NCI-H1930 (cell line): ENCODE measurements around the gene PCBP3.
"Not testable (repeated sequence)": the region's sequence is repeated elsewhere in the genome, so short reads cannot be mapped to it uniquely, and the experiment has no call there.

ENCODE experiments used
- DNase-seq, 2 experiments: peaks; one replicate each; lab custom pipeline; 2025; lab: John Stamatoyannopoulos, UW

The PCBP3 gene

DNA sequence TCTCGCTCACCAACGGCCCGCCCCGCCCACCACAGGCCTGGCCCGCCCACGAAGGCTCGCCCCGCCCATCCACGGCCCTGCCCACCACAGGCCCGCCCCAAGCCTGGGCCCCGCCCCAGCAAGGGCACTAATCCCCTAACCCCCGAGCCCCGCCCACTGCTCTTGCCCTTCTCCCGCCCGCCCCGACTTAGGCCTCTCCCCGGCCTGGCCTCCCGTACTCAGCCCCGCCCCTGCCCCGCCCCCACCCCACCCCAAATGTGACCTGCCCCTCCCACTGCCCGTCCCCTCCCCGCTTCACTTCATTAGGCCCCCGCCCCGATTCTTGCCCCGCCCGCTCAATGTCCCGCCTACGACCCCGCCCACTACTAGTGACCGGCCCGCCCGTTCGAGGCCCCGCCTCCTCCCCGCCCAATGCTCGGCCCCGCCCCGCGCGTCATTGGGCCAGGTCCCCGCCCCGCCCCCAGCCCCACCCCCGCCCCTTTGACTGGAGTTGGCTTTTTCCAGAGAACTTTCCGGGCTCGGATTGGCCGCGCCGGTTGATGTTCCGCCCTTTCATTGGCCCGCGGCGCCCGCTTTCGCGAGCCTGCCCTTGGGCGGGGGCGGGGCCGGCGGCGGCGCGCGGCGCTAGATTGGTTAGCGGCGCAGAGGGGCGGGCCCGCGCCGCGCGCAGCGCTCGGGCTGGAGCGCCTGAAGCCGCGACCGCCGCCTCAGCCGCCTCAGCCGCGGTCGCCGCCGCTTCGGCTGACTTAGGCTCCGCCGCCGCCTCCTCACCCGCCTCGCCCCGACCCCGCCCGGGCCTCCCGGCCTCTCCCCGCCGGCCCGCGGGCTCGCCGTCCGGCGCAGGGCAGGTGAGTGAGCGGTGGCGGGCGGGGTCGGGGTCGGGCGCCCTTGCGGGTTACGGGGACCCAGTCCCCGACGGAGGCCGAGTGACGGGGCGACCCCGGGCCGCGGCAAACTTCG, at the start of gene PCBP3:
Gene PCBP3 (plus strand): TSS at position 705 of the 960 bp plus-strand sequence. CDS start 206,361 bp downstream, outside the sequence.
- peak; percentile 97 for DNase-seq

DNA sequence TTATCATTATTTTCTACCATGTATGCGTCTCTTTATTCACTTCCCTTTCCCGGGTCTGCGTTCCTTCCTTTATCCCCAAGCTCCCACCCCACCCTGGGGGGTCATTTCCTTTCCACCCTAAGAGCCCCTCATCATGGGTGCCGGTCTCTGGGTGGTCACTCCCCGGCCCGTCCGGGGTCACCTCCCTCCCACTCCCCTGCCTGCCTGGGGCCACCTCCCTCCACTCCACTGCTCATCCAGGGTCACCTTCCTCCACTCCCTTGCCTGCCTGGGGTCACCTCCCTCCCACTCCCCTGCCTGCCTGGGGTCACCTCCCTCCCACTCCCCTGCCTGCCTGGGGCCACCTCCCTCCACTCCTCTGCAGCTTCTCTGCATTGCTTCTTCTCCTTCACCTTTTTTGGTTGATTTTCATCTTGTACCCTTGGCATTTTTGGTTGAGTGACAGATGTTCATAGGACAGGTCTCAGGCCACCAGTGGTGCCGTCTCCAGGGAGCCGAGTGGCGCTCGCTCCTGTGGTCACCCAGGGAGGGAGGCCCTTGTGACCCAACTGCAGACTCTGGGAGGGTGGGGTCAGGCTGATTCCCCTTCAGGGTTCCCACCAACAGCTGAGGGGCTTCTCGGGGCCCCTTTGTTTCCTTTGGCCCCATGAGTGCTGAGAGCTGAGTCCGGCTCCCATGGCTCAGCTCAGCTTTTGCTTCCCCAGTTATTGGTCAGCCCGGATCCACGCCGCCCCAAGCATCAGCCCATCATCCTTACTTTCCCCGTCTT, 48.6 kb upstream of the PCBP3 start:
- no peak for DNase-seq

DNA sequence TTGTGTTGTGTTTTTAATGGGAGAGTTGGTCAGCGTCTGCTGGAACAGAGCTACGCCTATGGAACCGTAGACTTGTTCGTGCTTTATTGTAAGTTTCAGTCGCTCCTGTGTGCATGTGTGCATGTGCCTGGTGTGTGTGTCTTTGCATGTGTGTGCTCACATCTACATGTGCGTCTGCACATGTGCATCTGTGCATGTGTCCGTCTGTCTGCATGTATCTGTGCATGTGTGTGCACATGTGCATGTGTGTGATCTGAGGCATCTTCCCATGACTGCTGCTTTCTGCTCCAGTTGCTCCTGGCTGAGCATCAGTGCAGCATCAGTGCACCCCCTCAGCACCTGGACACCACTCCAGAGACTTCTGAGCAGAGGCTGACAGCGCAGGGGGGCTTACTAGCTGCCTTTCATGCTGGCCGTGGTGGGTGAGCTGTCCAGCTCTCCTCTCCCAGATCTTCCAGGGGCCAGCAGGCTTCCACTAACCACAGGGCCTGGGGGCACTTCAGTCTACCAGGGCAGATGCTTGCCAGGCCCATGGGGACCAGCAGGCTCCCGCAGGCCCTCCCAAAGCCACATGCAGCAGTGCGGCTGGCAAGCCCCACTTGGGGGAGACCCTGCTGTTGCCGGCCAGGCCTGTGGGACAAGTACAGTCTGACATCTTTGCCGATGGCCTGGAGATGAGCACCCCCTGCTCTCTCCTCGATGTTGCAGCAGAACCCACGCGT, 47.8 kb upstream of the PCBP3 start:
- DNase-seq = no peak

DNA sequence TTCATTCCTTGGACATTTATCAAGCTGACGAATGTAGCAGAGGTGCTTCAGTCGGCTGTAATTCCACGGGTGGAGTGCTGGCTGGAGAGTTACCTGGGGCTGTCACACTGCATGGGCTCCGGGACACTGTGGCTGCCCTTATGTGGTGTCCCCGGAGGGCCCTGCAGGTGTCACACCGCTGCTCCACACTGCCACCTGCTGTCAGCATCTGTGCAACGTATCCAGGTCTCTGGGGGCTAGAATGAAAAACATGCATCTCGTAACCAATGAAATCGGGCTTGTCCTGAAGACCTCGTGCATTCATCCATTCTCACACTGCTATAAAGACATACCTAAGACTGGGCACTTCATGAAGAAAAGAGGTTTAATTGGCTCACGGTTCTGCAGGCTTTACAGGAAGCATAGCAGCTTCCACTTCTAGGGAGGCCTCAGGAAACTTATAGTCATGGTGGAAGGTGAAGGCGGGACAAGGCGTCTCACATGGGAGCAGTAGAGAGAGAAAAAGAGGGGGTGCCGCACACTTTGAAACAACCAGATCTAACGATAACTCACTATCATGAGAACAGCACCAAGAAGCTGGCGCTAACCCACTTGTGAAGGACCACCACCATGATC, 46.7 kb upstream of the PCBP3 start:
- peak; percentile 32 to 49 for DNase-seq

DNA sequence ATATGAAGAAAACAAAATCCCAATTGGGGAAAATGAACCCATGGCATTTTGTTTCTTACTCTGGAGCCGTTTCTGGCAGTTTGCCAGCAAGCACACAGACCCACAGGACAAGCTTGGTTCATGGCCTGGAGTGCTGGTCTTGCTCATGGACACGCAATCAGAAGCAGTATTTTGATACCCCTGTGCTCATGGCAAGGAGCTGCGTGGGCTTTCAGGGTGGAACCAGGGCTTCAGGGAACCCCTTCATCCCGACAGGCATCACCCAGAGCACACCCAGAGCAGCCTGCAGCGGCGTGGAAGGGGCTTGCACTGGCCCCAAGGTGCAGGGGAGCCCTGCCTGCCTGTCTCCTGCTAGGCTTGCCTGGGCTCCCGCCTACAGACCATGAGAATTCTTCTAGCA, 45.4 kb upstream of the PCBP3 start:
- no peak for DNase-seq

DNA sequence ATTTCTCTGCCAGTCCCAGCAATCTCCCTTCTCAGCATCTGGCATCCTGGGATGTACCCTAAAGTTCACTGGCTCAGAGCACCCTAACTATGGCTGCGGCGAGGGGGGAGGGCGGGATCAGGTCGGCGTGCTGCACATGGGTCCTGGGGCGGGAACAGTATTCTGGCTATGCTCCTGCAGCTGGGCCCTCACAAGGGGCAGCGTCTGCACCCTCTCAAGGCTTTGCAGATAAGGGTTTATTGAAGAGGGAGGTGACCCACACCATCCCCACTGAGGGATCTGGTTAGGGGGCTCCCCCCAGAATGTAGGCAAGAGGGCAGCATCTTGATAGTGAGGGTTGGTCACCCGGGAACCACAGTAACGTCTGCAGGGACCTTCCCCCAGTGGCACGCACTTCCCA, 44.9 kb upstream of the PCBP3 start:
- no peak for DNase-seq

DNA sequence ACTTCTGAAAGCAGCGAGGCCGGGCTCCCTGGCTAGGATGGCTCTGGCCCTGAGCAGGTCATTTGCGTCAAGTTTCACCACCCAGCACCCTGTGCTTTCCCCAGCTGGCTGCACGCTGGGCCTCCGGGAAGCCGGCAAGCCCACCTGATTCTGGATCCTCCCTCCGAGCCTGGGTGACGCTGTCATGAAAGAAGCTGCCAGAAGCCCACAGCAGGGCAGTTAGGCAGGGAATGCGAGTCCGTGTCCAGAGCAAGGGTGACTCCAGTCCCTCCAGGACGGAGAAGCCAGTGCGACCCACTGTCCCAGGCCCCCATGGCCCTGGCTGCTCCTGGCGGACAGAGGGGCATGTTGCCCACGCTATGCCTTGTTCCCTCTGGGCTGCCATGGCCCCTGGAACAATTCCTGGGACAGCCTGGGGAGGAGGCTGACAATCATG, 44.4 kb upstream of the PCBP3 start:
- DNase-seq = no peak

DNA sequence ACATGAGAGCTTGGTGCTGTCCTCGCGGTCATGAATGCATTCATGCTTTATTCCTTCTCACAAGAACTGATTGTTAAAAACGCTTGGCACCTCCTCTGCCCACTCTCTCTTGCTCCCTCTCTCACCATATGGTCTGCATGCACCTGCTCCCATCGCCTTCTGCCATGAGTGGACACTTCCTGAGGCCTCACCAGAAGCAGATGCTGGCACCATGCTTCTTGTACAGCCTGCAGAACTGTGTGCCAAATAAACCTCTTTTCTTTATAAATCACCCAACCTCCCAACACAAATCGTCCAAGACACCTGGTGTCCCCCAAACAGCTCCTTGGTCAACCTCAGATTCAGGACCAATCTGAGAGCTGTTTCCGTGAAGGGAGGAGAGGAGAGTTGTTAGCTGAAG, 43.3 kb upstream of the PCBP3 start:
- DNase-seq = no peak

DNA sequence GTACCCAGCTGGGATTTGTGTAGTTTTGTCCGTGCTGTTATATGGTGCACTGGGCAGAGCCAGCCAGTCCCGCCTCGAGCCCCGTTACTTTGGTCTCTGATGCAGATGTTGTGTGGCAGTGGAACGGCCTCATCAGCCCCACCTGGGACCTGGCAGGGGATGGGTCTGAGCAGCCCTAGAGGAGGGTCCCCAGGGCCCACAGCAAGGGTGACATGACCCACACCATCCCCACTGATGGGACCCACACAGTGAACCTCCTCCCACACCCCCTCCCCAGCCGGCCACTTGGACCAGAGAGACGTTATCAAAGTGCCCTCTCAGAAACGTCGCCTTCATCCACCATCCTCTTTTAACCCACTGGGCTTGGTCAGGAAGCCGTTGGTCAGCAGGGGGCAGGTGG, 42.0 kb upstream of the PCBP3 start:
- DNase-seq = no peak

DNA sequence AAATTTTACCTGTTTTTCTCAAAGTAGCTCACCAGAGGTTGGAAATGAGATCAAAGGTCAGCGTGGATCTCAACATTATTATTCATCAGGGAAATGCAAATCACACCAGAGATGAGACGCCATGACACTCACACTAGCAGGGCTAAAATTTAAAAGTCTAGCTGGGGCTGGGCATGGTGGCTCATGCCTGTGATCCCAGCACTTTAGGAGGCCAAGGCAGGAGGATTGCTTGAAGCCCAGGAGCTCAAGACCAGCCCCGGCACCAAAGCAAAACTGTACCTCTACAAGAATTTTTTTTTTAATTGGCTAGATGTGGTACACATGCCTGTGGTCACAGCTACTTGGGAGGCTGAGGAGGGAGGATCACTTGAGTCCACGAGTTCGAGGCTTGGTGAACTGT, 41.4 kb upstream of the PCBP3 start:
- DNase-seq = no peak

DNA sequence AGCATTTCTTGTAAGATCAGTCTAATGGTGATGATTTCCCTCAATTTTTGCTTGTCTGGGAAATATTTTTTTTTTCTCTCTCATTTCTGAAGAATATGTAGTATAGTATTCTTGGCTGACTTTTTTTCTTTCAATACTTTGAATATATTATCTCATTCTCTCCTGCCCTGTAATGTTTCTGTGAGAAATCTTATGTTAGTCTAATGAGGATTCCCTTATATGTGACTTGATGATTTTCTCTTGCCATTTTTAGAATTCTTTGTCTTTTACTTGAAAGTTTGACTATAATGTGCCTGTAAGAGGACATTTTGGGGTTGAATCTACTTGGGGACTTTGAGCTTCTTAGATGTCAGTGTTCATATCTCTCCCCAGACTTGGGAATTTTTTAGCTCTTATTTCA, 40.0 kb upstream of the PCBP3 start:
- DNase-seq = no peak

DNA sequence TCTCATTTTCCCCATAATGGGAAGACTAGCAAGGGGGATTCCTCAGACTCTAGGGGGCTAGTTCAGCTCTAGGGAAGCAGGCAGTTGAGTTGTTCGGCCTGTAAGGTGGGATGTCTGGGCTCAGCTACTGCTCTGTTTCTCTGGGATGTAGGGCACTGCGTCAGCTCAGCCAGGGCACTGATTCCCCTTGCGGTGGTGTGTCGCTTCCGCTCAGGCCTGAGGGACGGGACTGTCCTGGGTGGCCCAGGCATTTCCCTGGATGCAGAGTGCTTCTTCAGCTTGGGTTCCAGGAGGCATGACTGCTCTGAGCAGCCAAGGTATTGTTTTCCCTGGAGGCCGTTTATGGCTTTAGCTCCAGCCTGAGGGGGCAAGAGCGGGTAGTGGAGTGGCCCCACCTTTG, 38.8 kb upstream of the PCBP3 start:
- DNase-seq = not testable (repeated sequence)

DNA sequence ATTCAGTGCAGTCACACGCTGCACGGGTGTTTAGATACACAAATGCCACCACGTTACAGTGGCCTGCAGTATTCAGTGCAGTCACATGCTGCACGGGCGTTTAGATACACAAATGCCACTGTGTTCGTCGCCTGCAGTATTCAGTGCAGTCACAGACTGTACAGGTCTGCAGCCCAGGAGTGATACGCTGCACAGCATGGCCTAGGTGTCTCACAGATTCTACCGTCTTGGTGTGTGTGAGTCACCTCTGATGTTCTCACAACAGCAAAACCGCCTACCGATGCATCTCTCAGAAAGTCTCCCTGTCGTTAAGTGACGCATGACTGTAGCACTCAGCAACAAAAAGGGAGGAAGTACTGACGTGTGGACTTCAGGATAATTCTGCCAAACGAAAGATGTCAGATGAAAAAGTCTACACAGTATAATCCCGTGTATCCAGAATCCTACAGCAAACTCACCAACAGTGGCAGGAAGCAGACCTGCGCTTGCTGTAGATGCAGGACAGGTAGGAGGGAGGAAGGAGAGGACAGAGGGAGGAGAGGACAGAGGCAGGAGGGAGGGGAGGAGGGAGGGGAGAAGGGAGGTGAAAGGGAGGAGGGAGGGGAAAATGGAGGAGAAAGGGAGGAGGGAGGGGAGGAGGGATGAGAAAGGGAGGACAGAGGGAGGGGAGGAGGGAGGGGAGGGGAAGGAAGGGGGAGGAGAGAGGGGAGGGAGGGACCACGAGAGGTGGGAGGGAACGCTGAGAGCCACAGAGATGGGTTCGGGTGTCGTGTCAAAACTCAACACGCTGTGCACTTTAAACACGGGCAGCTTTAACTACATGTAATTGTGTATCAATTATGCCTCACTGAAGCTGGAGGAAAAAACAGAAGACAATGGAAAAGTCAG, 36.3 kb upstream of the PCBP3 start:
- DNase-seq = no peak

DNA sequence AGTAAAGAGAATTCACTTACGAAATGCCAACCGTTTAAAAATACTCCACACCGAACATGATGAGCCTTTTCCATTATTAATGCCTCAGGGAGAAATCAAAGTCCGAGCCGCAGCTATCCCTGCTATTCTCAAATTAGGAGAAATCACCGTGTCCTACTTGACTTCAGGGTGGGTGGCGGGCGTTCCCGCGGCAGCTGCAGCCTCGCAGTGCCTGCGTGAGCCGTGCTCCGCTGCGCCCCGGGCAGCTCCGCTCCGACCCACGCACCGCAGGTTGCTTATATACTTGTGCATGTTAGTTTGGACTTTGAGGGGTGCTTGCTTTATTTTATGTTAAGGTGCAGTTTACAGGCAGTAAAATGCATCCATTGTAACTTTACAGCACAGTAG, 35.6 kb upstream of the PCBP3 start:
- no peak for DNase-seq

DNA sequence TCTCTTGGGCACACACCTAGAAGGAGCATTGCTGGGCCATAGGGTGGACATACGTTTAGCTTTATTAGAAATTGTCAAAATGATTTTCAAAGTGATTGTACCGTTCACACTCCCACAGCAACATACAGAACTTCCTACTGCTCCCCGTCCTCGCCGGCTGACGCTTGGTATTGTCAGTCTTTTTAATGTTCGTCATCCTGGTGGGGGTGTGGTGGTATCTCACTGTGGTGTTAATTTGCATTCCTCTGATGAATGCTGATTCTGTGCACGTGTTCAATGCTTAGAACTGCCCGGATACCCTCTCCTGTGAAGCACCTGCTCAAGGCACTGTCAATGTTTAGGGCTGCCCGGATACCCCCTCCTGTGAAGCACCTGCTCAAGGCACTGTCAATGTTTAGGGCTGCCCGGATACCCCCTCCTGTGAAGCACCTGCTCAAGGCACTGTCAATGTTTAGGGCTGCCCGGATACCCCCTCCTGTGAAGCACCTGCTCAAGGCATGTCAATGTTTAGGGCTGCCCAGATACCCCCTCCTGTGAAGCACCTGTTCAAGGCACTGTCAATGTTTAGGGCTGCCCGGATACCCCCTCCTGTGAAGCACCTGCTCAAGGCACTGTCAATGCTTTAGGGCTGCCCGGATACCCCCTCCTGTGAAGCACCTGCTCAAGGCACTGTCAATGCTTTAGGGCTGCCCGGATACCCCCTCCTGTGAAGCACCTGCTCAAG, 34.6 kb upstream of the PCBP3 start:
- not testable (repeated sequence) for DNase-seq

DNA sequence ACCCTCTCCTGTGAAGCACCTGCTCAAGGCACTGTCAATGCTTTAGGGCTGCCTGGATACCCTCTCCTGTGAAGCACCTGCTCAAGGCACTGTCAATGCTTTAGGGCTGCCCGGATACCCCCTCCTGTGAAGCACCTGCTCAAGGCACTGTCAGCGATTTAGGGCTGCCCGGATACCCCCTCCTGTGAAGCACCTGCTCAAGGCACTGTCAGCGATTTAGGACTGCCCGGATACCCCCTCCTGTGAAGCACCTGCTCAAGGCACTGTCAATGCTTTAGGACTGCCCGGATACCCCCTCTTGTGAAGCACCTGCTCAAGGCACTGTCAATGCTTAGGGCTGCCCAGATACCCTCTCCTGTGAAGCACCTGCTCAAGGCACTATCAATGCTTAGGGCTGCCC, 33.9 kb upstream of the PCBP3 start:
- not testable (repeated sequence) for DNase-seq

DNA sequence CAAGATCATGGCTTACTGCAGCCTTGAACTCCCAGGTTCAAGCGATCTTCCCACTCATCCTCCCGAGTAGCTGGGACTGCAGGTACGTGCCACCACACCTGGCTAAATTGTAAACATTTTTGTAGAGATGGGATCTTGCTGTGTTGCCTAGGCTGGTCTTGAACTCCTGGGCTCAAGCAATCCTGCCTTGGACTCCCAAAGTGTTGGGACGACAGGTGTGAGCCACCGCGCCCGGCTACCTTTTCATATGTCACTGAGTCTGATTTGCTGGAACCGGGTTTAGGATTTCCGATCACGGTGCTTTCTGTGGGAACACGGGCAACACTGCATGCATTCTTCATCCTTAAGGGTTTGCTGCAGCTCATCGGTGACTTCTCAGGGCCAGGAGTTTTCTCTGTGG, 32.2 kb upstream of the PCBP3 start:
- no peak for DNase-seq

DNA sequence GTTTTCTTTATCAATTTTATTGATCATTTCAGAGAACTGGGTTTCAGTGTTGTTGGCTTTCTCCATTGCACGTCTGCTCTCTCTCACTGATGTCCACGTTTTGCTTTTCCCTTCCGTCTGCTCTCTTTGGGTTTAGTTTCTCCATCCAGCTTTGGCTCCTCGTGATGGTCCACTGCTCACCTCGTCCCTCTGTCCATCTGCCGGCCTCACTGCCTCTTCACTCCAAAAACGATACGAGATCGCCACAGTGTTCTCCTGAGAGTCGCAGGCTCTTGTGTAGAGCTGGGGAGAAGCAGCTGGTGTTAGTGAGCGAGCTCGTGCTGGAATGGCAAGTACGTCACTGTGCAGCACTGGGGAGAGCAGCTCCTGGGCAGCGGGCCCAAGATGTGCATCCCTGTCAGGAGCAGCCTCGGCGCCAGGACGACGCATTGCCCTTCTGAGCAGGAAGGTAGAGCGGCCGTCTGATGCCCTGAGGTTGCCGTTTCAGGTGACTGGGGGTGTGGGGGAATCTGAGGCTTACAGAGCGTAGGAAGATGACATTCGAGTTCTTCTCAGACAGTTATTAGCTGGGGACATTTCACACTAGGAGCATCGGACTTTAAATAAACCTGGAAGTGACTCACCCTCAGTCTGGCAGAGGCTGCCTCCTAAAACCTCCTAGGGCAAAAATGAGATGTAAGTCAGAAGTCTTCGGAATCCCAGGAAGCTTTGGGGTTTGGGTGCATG, 31.4 kb upstream of the PCBP3 start:
- no peak for DNase-seq

DNA sequence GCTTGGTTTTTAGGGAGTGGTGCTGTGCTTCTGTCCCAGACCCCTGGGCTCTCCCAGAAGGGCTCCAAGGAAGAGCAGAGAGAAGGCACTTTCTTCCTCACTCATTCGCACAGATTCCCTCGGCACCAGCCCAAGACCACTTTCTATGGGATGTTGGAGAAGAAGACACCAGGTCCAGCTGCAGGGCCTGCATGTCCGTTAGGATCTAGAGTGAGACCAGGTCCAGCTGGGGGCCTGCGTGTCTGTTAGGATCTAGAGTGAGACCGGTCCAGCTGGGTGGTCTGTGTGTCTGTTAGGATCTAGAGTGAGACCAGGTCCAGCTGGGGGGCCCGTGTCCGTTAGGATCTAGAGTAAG, 30.9 kb upstream of the PCBP3 start:
- not testable (repeated sequence) for DNase-seq

DNA sequence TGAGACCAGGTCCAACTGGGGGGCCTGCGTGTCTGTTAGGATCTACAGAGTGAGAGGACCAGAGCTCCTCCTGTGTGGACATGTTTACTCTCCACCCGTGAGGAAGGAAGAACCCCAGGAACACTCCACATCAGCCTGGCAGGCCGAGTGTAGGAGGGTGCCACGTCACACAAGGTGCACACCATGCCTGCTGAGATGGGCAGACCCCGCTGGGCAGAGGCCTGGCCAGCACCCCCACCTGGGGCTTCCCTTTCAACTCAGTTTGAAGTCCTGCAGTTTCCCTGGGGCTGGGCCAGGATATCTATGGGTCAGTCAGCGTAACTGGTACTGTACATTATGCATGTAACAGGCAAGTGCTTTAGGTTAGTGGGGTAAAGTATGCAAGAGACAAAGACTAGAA, 30.1 kb upstream of the PCBP3 start:
- no peak for DNase-seq
